HUES6 (cell line): Measurements from ENCODE around the gene SLC35D2.

Experiments
- H3K27ac ChIP-seq: 2 replicates; pipeline ENCODE4 v1.7.0; 2013; ENCODE audit warnings: low read depth, mild to moderate bottlenecking, low read length, inconsistent platforms
- H3K27me3 ChIP-seq: 2 replicates; pipeline ENCODE4 v1.6.1; 2013; ENCODE audit warnings: low read length; ENCODE audit not compliant: control insufficient read depth, insufficient read depth
- H3K36me3 ChIP-seq: 2 replicates; pipeline ENCODE4 v1.6.1; 2013; ENCODE audit warnings: low read length; ENCODE audit not compliant: control insufficient read depth, insufficient read depth
- H3K4me1 ChIP-seq: 2 replicates; pipeline ENCODE4 v1.6.1; 2013; ENCODE audit warnings: low read length; ENCODE audit not compliant: control insufficient read depth, insufficient read depth
- H3K4me3 ChIP-seq: 2 replicates; pipeline ENCODE4 v1.5.1; 2013; ENCODE audit warnings: low read depth, low read length
- H3K9ac ChIP-seq: one replicate; pipeline ENCODE4 v1.6.1; 2013; ENCODE audit warnings: mild to moderate bottlenecking, low read length
- H3K9me3 ChIP-seq: 2 replicates; pipeline ENCODE4 v1.6.1; 2013; ENCODE audit warnings: low read depth, low read length; ENCODE audit not compliant: control insufficient read depth, insufficient read depth

The SLC35D2 gene

DNA sequence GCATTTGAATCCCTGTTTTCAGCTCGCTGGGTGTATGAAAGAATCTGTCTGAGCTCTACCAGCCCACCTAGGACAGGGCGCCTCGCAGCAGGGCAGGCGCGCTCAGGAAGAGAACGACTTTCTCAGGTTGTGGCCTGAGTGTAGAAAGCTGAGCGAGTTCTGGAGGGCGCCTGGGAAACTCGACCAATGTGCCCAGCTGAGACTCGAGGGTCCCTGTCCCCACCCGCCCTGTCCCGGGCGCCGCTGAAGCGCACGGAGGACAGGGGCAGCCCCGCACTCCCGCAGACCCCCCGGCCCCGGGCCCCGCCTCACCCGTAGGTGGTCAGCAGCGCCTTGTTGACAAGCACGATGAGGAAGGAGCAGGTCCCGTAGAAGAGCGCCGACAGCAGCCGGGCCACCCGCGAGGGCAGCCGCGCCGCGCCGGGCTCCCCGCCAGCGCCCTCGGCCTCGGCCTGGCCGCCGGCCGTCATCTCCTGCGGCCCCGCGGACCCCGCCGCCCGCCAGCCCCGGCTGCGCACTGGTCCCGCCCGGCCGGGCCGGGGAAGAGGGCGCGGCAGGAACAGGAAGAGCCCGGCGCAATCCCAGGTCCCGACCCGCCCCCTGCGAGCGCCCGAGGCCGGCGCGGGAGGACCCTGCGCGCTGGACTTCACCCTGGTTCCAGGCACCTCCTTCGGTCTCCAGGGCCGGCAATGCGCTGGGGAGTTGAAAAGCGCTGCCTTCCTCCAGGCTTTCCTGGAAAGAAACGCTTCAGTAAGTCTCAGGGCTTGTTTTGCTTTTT is at the start of gene SLC35D2:
SLC35D2 (minus strand) TSS at position 547 of the 778 bp plus-strand sequence; CDS start at position 470, 77 bp downstream.
- peak within 1 kb of the TSS; percentile 59 for H3K9ac ChIP-seq
- H3K27ac ChIP-seq, result no peak within 1 kb of the TSS
- peaks cover 6% of the 10 kb centered on the region for H3K4me1 ChIP-seq
- H3K27me3 ChIP-seq, result no peaks in the 10 kb centered on the region
- H3K4me3 ChIP-seq, result peak within 1 kb of the TSS; percentile 77
- H3K36me3 ChIP-seq, result peaks cover 26% of the 10 kb centered on the region
- H3K9me3 ChIP-seq, result no peaks in the 10 kb centered on the region

DNA sequence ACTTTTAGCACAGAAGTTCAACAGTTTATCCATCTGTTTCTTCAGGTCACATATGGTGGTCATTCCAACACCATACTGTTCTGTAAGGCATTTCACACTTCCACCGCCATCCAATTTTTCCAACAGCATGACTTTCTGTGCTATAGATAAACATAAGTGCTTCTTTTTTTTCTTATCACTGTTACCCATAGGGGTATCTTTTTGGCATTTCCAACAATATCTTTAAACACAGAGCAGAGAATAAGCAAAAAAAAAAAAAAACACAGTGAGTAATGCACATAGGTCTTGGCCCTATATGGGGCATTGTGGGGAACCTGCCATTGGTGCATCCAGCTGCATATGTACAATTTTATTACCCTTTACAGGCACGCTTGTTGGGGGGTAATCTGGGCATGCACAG is 46.9 kb upstream of the SLC35D2 start:
- H3K4me1 ChIP-seq, result no peaks in the 10 kb centered on the region
- H3K9me3 ChIP-seq, result no peaks in the 10 kb centered on the region
- H3K36me3 ChIP-seq, result no peaks in the 10 kb centered on the region
- H3K27me3 ChIP-seq, result no peaks in the 10 kb centered on the region
- H3K4me3 ChIP-seq, result no peak overlapping the region
- no peak overlapping the region for H3K9ac ChIP-seq
- H3K27ac ChIP-seq, result no peak overlapping the region

DNA sequence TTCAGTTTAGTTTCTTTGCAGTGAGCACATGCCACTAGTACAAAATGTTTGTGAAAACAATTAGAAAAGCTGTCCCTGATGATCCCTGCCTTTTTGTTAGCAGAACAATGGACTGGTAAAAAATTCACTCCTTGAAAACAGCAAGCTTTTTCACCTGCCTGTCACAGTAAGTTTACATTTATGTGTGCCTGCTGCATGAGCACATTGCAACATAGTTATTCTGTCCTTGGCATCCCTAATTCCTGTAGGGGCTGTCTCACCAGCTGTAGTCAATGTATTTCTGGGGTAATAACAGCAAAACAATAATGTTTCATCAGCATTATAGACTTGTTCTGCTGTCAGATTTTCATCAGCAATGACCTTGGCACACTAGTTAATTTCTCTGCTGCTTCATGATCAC is 46.2 kb upstream of the SLC35D2 start:
- H3K4me1 ChIP-seq, result no peaks in the 10 kb centered on the region
- H3K4me3 ChIP-seq, result no peak overlapping the region
- no peak overlapping the region for H3K27ac ChIP-seq
- H3K9me3 ChIP-seq, result no peaks in the 10 kb centered on the region
- no peak overlapping the region for H3K9ac ChIP-seq
- H3K27me3 ChIP-seq, result no peaks in the 10 kb centered on the region
- no peaks in the 10 kb centered on the region for H3K36me3 ChIP-seq

- Histone ChIP-seq H3K9me3 (no peaks in the 10 kb centered on the region), H3K4me1 (peaks cover 17% of the 10 kb centered on the region), H3K9ac (no peak overlapping the region), H3K4me3 (no peak overlapping the region), H3K36me3 (no peaks in the 10 kb centered on the region), H3K27ac (no peak overlapping the region), H3K27me3 (no peaks in the 10 kb centered on the region)
These were observed 42.1 kb upstream of the SLC35D2 start for GRCh38 chr9:96425500-96426169.

DNA sequence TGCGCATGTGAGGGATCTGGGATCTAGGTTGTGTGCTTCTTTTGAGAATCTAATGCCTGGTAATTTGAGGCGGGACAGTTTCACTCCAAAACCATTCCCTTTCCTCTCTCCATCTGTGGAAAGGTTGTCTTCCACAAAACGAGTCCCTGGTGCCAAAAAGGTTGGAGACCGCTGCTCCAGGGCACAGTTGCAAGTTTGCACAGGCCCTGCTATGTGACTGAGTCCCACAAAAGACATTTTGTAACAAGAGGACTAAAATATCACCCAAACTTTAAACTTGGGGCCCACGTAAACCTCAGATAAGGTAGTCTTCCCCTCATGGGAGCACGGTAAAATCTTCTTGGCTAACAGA is 40.5 kb upstream of the SLC35D2 start:
- Histone ChIP-seq H3K9me3 (no peaks in the 10 kb centered on the region), H3K36me3 (no peaks in the 10 kb centered on the region), H3K4me1 (peaks cover 29% of the 10 kb centered on the region), H3K4me3 (no peak overlapping the region), H3K27ac (no peak overlapping the region), H3K9ac (no peak overlapping the region), H3K27me3 (no peaks in the 10 kb centered on the region)

DNA sequence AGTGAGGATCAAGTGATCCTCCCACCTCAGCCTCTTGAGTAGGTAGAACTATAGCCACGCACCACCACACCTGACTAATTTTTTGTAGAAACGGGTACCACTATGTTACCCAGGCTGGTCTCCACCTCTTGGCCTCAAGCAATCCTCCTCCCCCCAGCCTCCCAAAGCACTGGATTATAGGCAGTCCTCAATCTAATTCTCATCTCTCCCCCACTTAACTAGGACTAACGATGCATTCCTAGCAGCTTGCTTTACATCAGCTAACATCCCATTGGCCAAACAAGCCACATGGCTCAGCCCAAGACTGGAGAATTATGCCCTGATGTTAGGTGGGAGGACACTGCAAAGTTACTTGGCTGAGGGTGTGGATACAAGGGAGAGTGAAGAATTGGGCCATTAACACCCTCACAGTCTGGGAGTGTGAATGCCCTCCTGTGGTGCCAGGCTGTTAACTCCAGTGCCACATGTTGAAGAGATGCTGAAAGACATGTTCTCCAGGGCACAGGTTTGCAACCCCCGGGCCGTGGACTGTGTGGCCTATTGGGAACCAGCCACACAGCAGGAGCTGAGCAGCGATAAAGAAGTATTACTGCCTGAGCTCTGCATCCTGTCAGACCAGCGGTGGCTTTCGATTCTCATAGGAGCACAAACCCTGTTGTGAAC is 39.9 kb upstream of the SLC35D2 start:
- H3K9ac ChIP-seq, result no peak overlapping the region
- H3K4me1 ChIP-seq, result peaks cover 29% of the 10 kb centered on the region
- no peak overlapping the region for H3K4me3 ChIP-seq
- no peaks in the 10 kb centered on the region for H3K36me3 ChIP-seq
- no peaks in the 10 kb centered on the region for H3K27me3 ChIP-seq
- H3K9me3 ChIP-seq, result no peaks in the 10 kb centered on the region
- no peak overlapping the region for H3K27ac ChIP-seq

GRCh38 chr9:96420468-96421219 is 37.1 kb upstream of the SLC35D2 start:
- H3K4me3 ChIP-seq, result peak overlapping the region; percentile 95; the same call in 1 of the 2 replicates
- H3K9me3 ChIP-seq, result no peaks in the 10 kb centered on the region
- peak overlapping the region; percentile 98 for H3K9ac ChIP-seq
- H3K27ac ChIP-seq, result peak overlapping the region; percentile 96; the same call in 1 of the 2 replicates
- H3K27me3 ChIP-seq, result no peaks in the 10 kb centered on the region
- peaks cover 34% of the 10 kb centered on the region for H3K4me1 ChIP-seq
- H3K36me3 ChIP-seq, result peaks cover 2% of the 10 kb centered on the region; the same call in 1 of the 2 replicates

GRCh38 chr9:96419691-96419969 is 36.1 kb upstream of the SLC35D2 start:
- peak overlapping the region; percentile 95 for H3K4me3 ChIP-seq
- H3K9me3 ChIP-seq, result no peaks in the 10 kb centered on the region
- peaks cover 34% of the 10 kb centered on the region for H3K4me1 ChIP-seq
- H3K36me3 ChIP-seq, result peaks cover 2% of the 10 kb centered on the region; the same call in 1 of the 2 replicates
- peak overlapping the region; percentile 96; the same call in 1 of the 2 replicates for H3K27ac ChIP-seq
- no peaks in the 10 kb centered on the region for H3K27me3 ChIP-seq
- H3K9ac ChIP-seq, result peak overlapping the region; percentile 98

GRCh38 chr9:96418920-96419690 is 35.6 kb upstream of the SLC35D2 start:
- Histone ChIP-seq H3K4me3 (peak overlapping the region; percentile 95), H3K36me3 (peaks cover 2% of the 10 kb centered on the region; the same call in 1 of the 2 replicates), H3K27me3 (no peaks in the 10 kb centered on the region), H3K9ac (peak overlapping the region; percentile 98), H3K9me3 (no peaks in the 10 kb centered on the region), H3K4me1 (peaks cover 34% of the 10 kb centered on the region), H3K27ac (peak overlapping the region; percentile 96)
